GM23248 (cell line): Measurements from ENCODE around the gene SLPI.

Experiments used
- EZH2 ChIP-seq: fragments of 200-600 bp; sonication (generic); IDR thresholded peaks from 2 replicates; pipeline ENCODE4 v1.6.1; 2018; ENCODE audit warnings: antibody characterized with exemption, mild to moderate bottlenecking; ENCODE audit not compliant: insufficient read depth, poor library complexity, severe bottlenecking
- EZH2phosphoT487 ChIP-seq: fragments of 200-600 bp; sonication (generic); IDR thresholded peaks from 2 replicates; pipeline ENCODE4 v1.6.1; 2018; ENCODE audit warnings: antibody characterized with exemption, moderate library complexity, mild to moderate bottlenecking, low read depth; ENCODE audit not compliant: insufficient read depth

DNA sequence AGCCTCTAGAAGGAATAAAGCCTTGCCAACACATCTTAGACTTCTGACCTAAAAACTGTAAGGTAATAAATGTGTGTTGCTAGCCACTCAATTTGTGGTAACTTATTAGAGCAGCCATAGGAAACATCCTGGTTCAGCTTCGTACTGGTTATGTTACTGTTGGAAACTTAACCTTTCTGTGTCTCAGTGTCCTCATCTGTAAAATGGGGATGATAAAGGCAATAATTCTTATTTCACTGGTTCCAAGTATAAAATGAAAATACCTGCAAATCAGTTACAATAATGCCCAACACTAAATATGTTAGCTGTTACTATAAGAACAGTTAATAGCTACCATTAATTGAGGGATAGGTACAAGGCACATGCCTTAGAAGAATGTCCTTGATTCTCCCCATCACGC lies 38.0 kb upstream of the SLPI start:
- TF ChIP-seq EZH2 (no peak), EZH2phosphoT487 (no peak)
